Measurements from ENCODE around the gene HOMER3.
A peak's percentile ranks its signal among the peaks of the same experiment; 100 is the strongest.

Gene HOMER3

DNA sequence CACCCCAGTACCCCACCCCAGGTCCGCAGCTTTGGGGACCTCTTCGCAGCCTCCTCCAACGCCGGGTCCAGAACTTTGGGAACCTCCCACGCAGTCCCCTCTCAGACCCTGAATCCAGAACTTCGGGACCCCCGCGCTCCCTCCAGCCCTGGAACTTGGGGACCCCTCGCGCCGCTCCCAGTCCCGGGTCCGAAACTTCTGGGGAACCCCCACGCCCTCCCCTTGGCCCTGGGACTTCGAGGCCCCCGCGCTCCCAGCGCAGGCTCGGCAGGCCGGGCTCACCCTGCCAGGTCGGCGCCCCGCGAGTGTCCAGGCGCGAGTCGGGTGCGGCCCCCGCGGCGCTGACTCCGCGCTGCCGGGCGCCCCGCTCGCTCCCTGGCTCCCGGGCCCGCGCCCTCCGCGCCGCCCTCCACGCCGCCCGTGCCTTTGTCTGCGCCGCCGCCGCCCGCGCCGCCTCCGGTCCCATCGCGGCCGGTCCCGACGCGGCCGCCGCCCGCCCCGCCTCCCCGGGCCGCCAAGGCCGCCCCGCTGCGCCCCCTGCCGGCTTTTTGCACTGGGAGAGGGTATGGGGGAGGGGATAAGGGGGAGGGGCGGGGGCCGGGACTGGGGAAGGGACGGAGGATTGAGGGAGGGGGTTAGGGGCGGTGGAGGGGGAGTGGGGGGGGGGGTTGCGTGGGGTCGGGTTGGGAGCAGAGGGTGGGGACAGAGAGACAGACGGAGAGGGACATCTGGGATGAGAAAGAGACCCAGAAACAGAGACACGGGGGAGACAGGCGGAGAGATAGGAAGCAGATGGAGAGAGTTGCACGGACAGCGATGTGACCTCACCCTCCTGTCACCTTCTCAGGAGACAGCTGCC is at the start of gene HOMER3:
HOMER3 (minus strand) TSS at position 449 of the 859 bp plus-strand sequence. CDS start 2,235 bp downstream, outside the sequence.
- Histone ChIP-seq H3K27ac (ENCODE audit: low read depth, low read length) (no peak within 1 kb of the TSS), H3K27me3 (ENCODE audit: control insufficient read depth, insufficient read depth, low read length) (no peaks in the 10 kb centered on the region), H3K4me3 (ENCODE audit: low read length) (peak within 1 kb of the TSS; percentile 75)

GRCh38 chr19:18990128-18990708 is 49.2 kb upstream of the HOMER3 start:
- Histone ChIP-seq H3K36me3 (ENCODE audit: control insufficient read depth, insufficient read depth, low read length) (peaks cover 13% of the 10 kb centered on the region), H3K4me3 (ENCODE audit: low read length) (no peak overlapping the region)

More for the DNA sequence above, at the start of gene HOMER3:
- no peaks in the 10 kb centered on the region for H3K4me1 ChIP-seq (ENCODE audit: control insufficient read depth, insufficient read depth, low read length)
- H3K9ac ChIP-seq (ENCODE audit: low read length) = no peak within 1 kb of the TSS
- no peaks in the 10 kb centered on the region for H3K36me3 ChIP-seq (ENCODE audit: control insufficient read depth, insufficient read depth, low read length)

DNA sequence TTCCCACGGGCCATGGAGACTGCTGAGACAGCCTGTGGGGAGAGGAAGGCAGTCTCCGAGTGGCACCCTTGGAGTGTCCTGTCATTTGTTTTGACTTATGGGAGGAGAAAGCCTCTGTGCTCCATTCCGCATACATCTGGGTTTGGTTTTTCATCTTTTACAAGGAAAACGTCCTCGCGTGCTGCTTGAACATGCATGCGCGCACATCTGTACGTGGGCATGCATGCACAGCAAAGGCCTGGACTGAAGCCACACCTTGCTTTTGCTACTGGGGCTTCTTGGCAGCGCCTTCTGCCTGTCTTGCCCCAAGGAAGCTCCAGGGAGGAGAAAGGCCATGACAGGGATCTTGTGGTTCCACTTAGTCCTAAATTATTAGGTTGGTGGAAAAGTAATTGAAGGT is 48.3 kb upstream of the HOMER3 start:
- Histone ChIP-seq H3K27ac (ENCODE audit: low read depth, low read length) (no peak overlapping the region), H3K4me3 (ENCODE audit: low read length) (no peak overlapping the region), H3K36me3 (ENCODE audit: control insufficient read depth, insufficient read depth, low read length) (peaks cover 12% of the 10 kb centered on the region), H3K9ac (ENCODE audit: low read length) (no peak overlapping the region), H3K4me1 (ENCODE audit: control insufficient read depth, insufficient read depth, low read length) (no peaks in the 10 kb centered on the region), H3K27me3 (ENCODE audit: control insufficient read depth, insufficient read depth, low read length) (no peaks in the 10 kb centered on the region)

More at GRCh38 chr19:18990128-18990708, 49.2 kb upstream of the HOMER3 start:
- Histone ChIP-seq H3K9ac (ENCODE audit: low read length) (no peak overlapping the region), H3K27ac (ENCODE audit: low read depth, low read length) (no peak overlapping the region), H3K27me3 (ENCODE audit: control insufficient read depth, insufficient read depth, low read length) (no peaks in the 10 kb centered on the region), H3K4me1 (ENCODE audit: control insufficient read depth, insufficient read depth, low read length) (no peaks in the 10 kb centered on the region)

DNA sequence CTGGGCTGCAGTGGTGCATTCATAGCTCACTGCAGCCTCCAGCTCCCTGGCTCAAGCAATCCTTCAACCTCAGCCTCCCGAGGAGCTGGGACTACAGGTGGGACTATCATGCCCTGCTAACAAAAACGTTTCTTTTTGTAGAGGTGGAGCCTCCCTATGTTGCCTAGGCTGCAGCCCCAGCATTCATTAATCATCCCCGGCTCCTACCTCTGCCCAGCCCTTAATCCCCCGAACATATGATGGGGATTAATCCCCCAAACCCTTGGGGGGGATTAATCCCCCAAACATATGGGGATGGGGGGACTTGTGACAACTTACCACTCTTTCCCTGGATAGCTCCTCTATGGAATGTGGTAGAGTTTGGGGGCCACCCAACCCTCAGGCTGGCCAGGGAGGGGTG is 46.4 kb upstream of the HOMER3 start:
- H3K9ac ChIP-seq (ENCODE audit: low read length) = no peak overlapping the region
- no peak overlapping the region for H3K27ac ChIP-seq (ENCODE audit: low read depth, low read length)
- no peaks in the 10 kb centered on the region for H3K27me3 ChIP-seq (ENCODE audit: control insufficient read depth, insufficient read depth, low read length)
- no peaks in the 10 kb centered on the region for H3K36me3 ChIP-seq (ENCODE audit: control insufficient read depth, insufficient read depth, low read length)
- H3K4me3 ChIP-seq (ENCODE audit: low read length) = no peak overlapping the region
- H3K4me1 ChIP-seq (ENCODE audit: control insufficient read depth, insufficient read depth, low read length) = no peaks in the 10 kb centered on the region

DNA sequence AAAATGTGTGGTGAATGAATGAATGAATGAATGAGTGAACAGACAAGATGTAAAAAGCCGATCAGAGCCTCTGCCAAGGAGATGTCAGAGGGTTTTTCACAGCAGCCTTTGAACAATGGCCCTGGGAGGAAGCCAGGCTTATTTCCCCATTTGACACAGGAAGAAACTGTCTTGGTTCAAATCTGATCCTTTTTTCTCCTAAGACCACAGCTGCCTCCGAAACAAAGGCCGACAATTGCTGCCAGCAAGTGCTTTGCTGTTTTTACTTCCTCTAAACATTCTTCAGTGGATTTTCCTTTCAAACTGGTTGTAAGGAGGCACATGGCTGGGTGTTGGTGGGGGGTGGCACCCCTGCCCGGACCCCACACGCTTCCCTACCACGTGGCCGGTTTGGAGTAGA is 44.2 kb upstream of the HOMER3 start:
- Histone ChIP-seq H3K4me1 (ENCODE audit: control insufficient read depth, insufficient read depth, low read length) (no peaks in the 10 kb centered on the region), H3K27me3 (ENCODE audit: control insufficient read depth, insufficient read depth, low read length) (no peaks in the 10 kb centered on the region), H3K9ac (ENCODE audit: low read length) (no peak overlapping the region), H3K36me3 (ENCODE audit: control insufficient read depth, insufficient read depth, low read length) (no peaks in the 10 kb centered on the region), H3K4me3 (ENCODE audit: low read length) (no peak overlapping the region), H3K27ac (ENCODE audit: low read depth, low read length) (no peak overlapping the region)

GRCh38 chr19:18984251-18984650 is 43.2 kb upstream of the HOMER3 start:
- Histone ChIP-seq H3K36me3 (ENCODE audit: control insufficient read depth, insufficient read depth, low read length) (no peaks in the 10 kb centered on the region), H3K4me1 (ENCODE audit: control insufficient read depth, insufficient read depth, low read length) (no peaks in the 10 kb centered on the region), H3K27ac (ENCODE audit: low read depth, low read length) (no peak overlapping the region), H3K9ac (ENCODE audit: low read length) (no peak overlapping the region), H3K4me3 (ENCODE audit: low read length) (no peak overlapping the region), H3K27me3 (ENCODE audit: control insufficient read depth, insufficient read depth, low read length) (no peaks in the 10 kb centered on the region)

- H3K9ac ChIP-seq (ENCODE audit: low read length) = no peak overlapping the region
- H3K27ac ChIP-seq (ENCODE audit: low read depth, low read length) = no peak overlapping the region
- H3K27me3 ChIP-seq (ENCODE audit: control insufficient read depth, insufficient read depth, low read length) = no peaks in the 10 kb centered on the region
- H3K4me3 ChIP-seq (ENCODE audit: low read length) = no peak overlapping the region
- no peaks in the 10 kb centered on the region for H3K36me3 ChIP-seq (ENCODE audit: control insufficient read depth, insufficient read depth, low read length)
- no peaks in the 10 kb centered on the region for H3K4me1 ChIP-seq (ENCODE audit: control insufficient read depth, insufficient read depth, low read length)
Observed at GRCh38 chr19:18982669-18983068, 41.7 kb upstream of the HOMER3 start.

- H3K27me3 ChIP-seq (ENCODE audit: control insufficient read depth, insufficient read depth, low read length) = no peaks in the 10 kb centered on the region
- H3K4me1 ChIP-seq (ENCODE audit: control insufficient read depth, insufficient read depth, low read length) = no peaks in the 10 kb centered on the region
- H3K36me3 ChIP-seq (ENCODE audit: control insufficient read depth, insufficient read depth, low read length) = no peaks in the 10 kb centered on the region
- H3K4me3 ChIP-seq (ENCODE audit: low read length) = no peak overlapping the region
- no peak overlapping the region for H3K9ac ChIP-seq (ENCODE audit: low read length)
- no peak overlapping the region for H3K27ac ChIP-seq (ENCODE audit: low read depth, low read length)
Observed at GRCh38 chr19:18980432-18981020, 39.5 kb upstream of the HOMER3 start.

DNA sequence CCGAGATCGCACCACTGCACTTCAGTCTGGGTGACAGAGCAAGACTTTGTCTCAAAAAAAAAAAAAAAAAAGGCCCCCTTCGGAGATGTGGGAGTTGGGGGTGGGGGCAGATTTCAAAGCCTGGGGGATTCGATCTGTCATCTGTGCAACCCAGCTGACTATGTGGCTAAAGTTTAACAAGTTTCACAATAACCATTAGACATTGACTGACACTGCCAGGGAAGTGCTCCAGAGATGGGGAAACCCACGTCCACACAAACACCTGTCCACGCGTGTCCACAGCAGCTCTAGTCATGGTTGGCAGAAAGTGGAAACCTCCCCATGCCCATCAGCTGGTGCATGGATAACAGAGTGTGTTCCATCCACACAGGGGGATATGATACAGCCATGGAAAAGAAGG is 37.6 kb upstream of the HOMER3 start:
- H3K36me3 ChIP-seq (ENCODE audit: control insufficient read depth, insufficient read depth, low read length) = no peaks in the 10 kb centered on the region
- H3K4me1 ChIP-seq (ENCODE audit: control insufficient read depth, insufficient read depth, low read length) = no peaks in the 10 kb centered on the region
- no peaks in the 10 kb centered on the region for H3K27me3 ChIP-seq (ENCODE audit: control insufficient read depth, insufficient read depth, low read length)
- H3K9ac ChIP-seq (ENCODE audit: low read length) = no peak overlapping the region
- no peak overlapping the region for H3K4me3 ChIP-seq (ENCODE audit: low read length)
- H3K27ac ChIP-seq (ENCODE audit: low read depth, low read length) = no peak overlapping the region

DNA sequence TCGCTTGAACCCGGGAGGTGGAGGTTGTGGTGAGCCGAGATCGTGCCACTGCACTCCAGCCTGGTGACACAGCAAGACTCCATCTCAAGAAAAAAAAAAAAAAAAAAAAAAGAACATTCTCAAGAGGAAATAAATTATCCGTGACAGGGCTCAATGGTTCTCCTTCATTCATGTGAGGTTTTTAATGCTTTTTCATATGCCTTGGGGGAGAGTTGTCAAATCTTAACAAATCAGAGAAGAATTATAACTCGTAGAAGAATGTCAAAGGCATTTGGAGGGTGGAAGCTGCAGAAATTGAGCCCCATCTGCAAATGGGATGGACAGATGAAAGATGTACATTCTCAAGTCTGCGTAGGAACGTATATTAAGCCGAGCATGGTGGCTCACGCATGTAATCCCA is 34.9 kb upstream of the HOMER3 start:
- no peak overlapping the region for H3K27ac ChIP-seq (ENCODE audit: low read depth, low read length)
- no peak overlapping the region for H3K9ac ChIP-seq (ENCODE audit: low read length)
- no peaks in the 10 kb centered on the region for H3K27me3 ChIP-seq (ENCODE audit: control insufficient read depth, insufficient read depth, low read length)
- H3K4me3 ChIP-seq (ENCODE audit: low read length) = no peak overlapping the region
- H3K4me1 ChIP-seq (ENCODE audit: control insufficient read depth, insufficient read depth, low read length) = no peaks in the 10 kb centered on the region
- no peaks in the 10 kb centered on the region for H3K36me3 ChIP-seq (ENCODE audit: control insufficient read depth, insufficient read depth, low read length)

DNA sequence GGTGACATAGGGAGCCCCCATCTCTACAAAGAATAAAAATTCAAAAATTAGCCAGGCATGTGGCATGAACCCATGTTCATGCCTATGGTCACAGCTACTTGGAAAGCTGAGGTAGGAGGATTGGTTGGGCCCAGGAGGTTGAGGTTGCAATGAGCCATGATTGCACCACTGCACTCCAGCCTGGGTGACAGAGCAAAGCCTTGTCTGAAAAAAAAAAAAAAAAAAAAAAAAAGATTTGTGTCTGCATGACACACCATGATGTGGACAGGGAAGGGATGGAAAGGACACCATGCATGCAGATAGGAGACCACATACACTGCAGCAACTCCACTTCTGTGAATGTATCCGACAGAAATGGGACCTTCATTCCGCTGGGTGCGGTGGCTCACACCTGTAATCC is 34.0 kb upstream of the HOMER3 start:
- no peaks in the 10 kb centered on the region for H3K4me1 ChIP-seq (ENCODE audit: control insufficient read depth, insufficient read depth, low read length)
- no peak overlapping the region for H3K4me3 ChIP-seq (ENCODE audit: low read length)
- H3K27ac ChIP-seq (ENCODE audit: low read depth, low read length) = no peak overlapping the region
- no peaks in the 10 kb centered on the region for H3K27me3 ChIP-seq (ENCODE audit: control insufficient read depth, insufficient read depth, low read length)
- H3K9ac ChIP-seq (ENCODE audit: low read length) = no peak overlapping the region
- no peaks in the 10 kb centered on the region for H3K36me3 ChIP-seq (ENCODE audit: control insufficient read depth, insufficient read depth, low read length)

- no peak overlapping the region for H3K27ac ChIP-seq (ENCODE audit: low read depth, low read length)
- H3K4me1 ChIP-seq (ENCODE audit: control insufficient read depth, insufficient read depth, low read length) = no peaks in the 10 kb centered on the region
- no peaks in the 10 kb centered on the region for H3K36me3 ChIP-seq (ENCODE audit: control insufficient read depth, insufficient read depth, low read length)
- no peaks in the 10 kb centered on the region for H3K27me3 ChIP-seq (ENCODE audit: control insufficient read depth, insufficient read depth, low read length)
- no peak overlapping the region for H3K9ac ChIP-seq (ENCODE audit: low read length)
- H3K4me3 ChIP-seq (ENCODE audit: low read length) = no peak overlapping the region
Observed at GRCh38 chr19:18972851-18973250, 31.8 kb upstream of the HOMER3 start.
